COR-L47 (cell line): ENCODE data around the gene ITGB5.
"Not testable (repeated sequence)": the region's sequence is repeated elsewhere in the genome, so short reads cannot be mapped to it uniquely, and the experiment has no call there.

Experiments
- DNase-seq: peaks from one replicate; lab custom pipeline; 2025; lab: John Stamatoyannopoulos, UW

ITGB5 gene

GRCh38 chr3:124834723-124835718 is 52.1 kb downstream of the ITGB5 start:
- DNase-seq, result peak; percentile 97

GRCh38 chr3:124833710-124834332 is 53.3 kb downstream of the ITGB5 start:
- DNase-seq, result no peak

- no peak for DNase-seq
Observed at GRCh38 chr3:124832782-124833709, 54.1 kb downstream of the ITGB5 start.

- DNase-seq, result no peak
Observed at GRCh38 chr3:124831628-124832199, 55.5 kb downstream of the ITGB5 start.

GRCh38 chr3:124829819-124830554 is 57.2 kb downstream of the ITGB5 start:
- DNase-seq, result no peak

- no peak for DNase-seq
Observed at GRCh38 chr3:124829178-124829818, 57.9 kb downstream of the ITGB5 start.

GRCh38 chr3:124827476-124828206 is 59.5 kb downstream of the ITGB5 start:
- DNase-seq, result not testable (repeated sequence)

- no peak for DNase-seq
Observed at GRCh38 chr3:124826703-124827102, 60.5 kb downstream of the ITGB5 start.

- no peak for DNase-seq
Observed at GRCh38 chr3:124824286-124824915, 62.8 kb downstream of the ITGB5 start.

GRCh38 chr3:124823648-124824047 is 63.5 kb downstream of the ITGB5 start:
- DNase-seq, result no peak

- DNase-seq, result no peak
Observed at GRCh38 chr3:124823206-124823605, 64.0 kb downstream of the ITGB5 start.

- no peak for DNase-seq
Observed at GRCh38 chr3:124821356-124821755, 65.8 kb downstream of the ITGB5 start.

GRCh38 chr3:124818398-124819091 is 68.6 kb downstream of the ITGB5 start:
- no peak for DNase-seq

- no peak for DNase-seq
Observed at GRCh38 chr3:124817079-124817478, 70.1 kb downstream of the ITGB5 start.

- no peak for DNase-seq
Observed at GRCh38 chr3:124816206-124816605, 71.0 kb downstream of the ITGB5 start.

GRCh38 chr3:124815781-124816180 is 71.4 kb downstream of the ITGB5 start:
- no peak for DNase-seq

- DNase-seq, result no peak
Observed at GRCh38 chr3:124814620-124815421, 72.3 kb downstream of the ITGB5 start.

GRCh38 chr3:124813541-124813940 is 73.6 kb downstream of the ITGB5 start:
- DNase-seq, result no peak
